DND-41 (cell line): ENCODE results near the gene C13orf42.

Experiments
- EZH2 ChIP-seq: IDR thresholded peaks from 3 replicates; pipeline ENCODE4 v1.6.1; 2012; ENCODE audit warnings: borderline replicate concordance, low read depth, mild to moderate bottlenecking, moderate library complexity, low read length, inconsistent platforms; ENCODE audit not compliant: severe bottlenecking
- TF ChIP-seq, protein P1 (sequence below): IDR thresholded peaks from 2 replicates; pipeline ENCODE4 v1.5.1; 2012; ENCODE audit warnings: borderline replicate concordance, low read length, moderate library complexity, mild to moderate bottlenecking; ENCODE audit not compliant: poor library complexity, severe bottlenecking; ENCODE audit errors: extremely low read depth

DNA sequence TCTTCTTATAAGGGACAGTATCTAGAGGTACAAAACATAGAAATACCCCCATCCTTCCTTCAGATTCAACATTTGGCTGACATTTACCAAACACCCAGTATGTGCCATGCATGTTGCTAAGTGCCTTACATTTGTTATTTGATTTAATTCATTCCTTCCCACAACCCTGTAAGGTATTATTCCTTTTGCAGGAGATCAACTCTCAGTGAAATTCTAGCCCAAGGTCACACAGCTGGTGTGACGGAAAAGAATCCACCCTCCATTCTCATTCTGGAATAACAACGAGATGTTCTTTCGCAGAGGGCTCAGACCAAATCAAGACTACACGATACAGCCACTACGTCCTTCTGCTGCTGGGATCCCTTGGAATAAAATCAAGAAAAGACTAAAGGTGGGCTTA lies 67.8 kb downstream of the C13orf42 start:
- TF ChIP-seq, protein P1, sequence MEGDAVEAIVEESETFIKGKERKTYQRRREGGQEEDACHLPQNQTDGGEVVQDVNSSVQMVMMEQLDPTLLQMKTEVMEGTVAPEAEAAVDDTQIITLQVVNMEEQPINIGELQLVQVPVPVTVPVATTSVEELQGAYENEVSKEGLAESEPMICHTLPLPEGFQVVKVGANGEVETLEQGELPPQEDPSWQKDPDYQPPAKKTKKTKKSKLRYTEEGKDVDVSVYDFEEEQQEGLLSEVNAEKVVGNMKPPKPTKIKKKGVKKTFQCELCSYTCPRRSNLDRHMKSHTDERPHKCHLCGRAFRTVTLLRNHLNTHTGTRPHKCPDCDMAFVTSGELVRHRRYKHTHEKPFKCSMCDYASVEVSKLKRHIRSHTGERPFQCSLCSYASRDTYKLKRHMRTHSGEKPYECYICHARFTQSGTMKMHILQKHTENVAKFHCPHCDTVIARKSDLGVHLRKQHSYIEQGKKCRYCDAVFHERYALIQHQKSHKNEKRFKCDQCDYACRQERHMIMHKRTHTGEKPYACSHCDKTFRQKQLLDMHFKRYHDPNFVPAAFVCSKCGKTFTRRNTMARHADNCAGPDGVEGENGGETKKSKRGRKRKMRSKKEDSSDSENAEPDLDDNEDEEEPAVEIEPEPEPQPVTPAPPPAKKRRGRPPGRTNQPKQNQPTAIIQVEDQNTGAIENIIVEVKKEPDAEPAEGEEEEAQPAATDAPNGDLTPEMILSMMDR: no peak
- TF ChIP-seq EZH2: no peak
